Astrocyte (in vitro differentiated cells and primary cell): ENCODE measurements around the gene PIGU. TPM values are rescaled to one million over a fixed set of nuclear protein-coding genes. Genes with fewer than 3 reads are reported as not detected.

ENCODE experiments used
- DNase-seq: peaks from one replicate; pipeline ENCODE4 v3.0.0-alpha.2; 2010; ENCODE audit warnings: low read depth
- FAIRE-seq: peaks from 2 replicates; lab custom pipeline; 2011; peaks lifted over from hg19 to GRCh38; lab: Jason Lieb, UNC
- H2AFZ ChIP-seq: 2 replicates; pipeline ENCODE4 v1.6.0; 2012; ENCODE audit warnings: low read depth, low read length, inconsistent platforms
- H3K27ac ChIP-seq: 2 replicates; pipeline ENCODE4 v1.5.1; 2011; ENCODE audit warnings: low read depth, low read length, inconsistent platforms
- H3K27me3 ChIP-seq: 2 replicates; pipeline ENCODE4 v1.6.0; 2011; ENCODE audit warnings: low read length, inconsistent platforms; ENCODE audit not compliant: insufficient read depth
- H3K36me3 ChIP-seq: 2 replicates; pipeline ENCODE4 v1.5.1; 2011; ENCODE audit warnings: low read length, inconsistent platforms; ENCODE audit not compliant: insufficient read depth
- H3K4me1 ChIP-seq: 2 replicates; pipeline ENCODE4 v1.5.1; 2011; ENCODE audit warnings: low read length, inconsistent platforms; ENCODE audit not compliant: insufficient read depth
- H3K4me2 ChIP-seq: 2 replicates; pipeline ENCODE4 v1.6.0; 2012; ENCODE audit warnings: low read length, inconsistent platforms
- H3K4me3 ChIP-seq: 2 replicates; pipeline ENCODE4 v1.5.1; 2011; ENCODE audit warnings: low read depth, mild to moderate bottlenecking, low read length, inconsistent platforms; ENCODE audit not compliant: insufficient read depth
- H3K79me2 ChIP-seq: 2 replicates; pipeline ENCODE4 v1.6.0; 2012; ENCODE audit warnings: mild to moderate bottlenecking, low read length, inconsistent platforms; ENCODE audit not compliant: insufficient read depth
- H3K9ac ChIP-seq: 2 replicates; pipeline ENCODE4 v1.6.0; 2012; ENCODE audit warnings: mild to moderate bottlenecking, low read length, inconsistent platforms
- H3K9me3 ChIP-seq: 2 replicates; pipeline ENCODE4 v1.5.1; 2012; ENCODE audit warnings: low read depth, mild to moderate bottlenecking, low read length, inconsistent platforms; ENCODE audit not compliant: insufficient read depth
- H4K20me1 ChIP-seq: 2 replicates; pipeline ENCODE4 v1.6.0; 2012; ENCODE audit warnings: low read length, inconsistent platforms; ENCODE audit not compliant: insufficient read depth
- H3K27ac Mint-ChIP-seq: one replicate; pipeline ENCODE4 v1.8.0; 2021; ENCODE audit warnings: mild to moderate bottlenecking, mixed read lengths; ENCODE audit not compliant: unreplicated experiment
- H3K27me3 Mint-ChIP-seq: one replicate; pipeline ENCODE4 v1.8.0; 2021; ENCODE audit warnings: low read depth, mixed read lengths; ENCODE audit not compliant: unreplicated experiment
- H3K36me3 Mint-ChIP-seq: one replicate; pipeline ENCODE4 v1.8.0; 2021; ENCODE audit warnings: low read depth, mixed read lengths; ENCODE audit not compliant: unreplicated experiment
- H3K4me1 Mint-ChIP-seq: one replicate; pipeline ENCODE4 v1.8.0; 2021; ENCODE audit warnings: low read depth, mixed read lengths; ENCODE audit not compliant: unreplicated experiment
- H3K4me3 Mint-ChIP-seq: one replicate; pipeline ENCODE4 v1.8.0; 2021; ENCODE audit warnings: mild to moderate bottlenecking, moderate library complexity, mixed read lengths; ENCODE audit not compliant: unreplicated experiment
- H3K9me3 Mint-ChIP-seq: one replicate; pipeline ENCODE4 v1.8.0; 2021; ENCODE audit warnings: mild to moderate bottlenecking, mixed read lengths; ENCODE audit not compliant: unreplicated experiment
- EZH2 ChIP-seq: IDR thresholded peaks from 2 replicates; pipeline ENCODE4 v1.6.1; 2012; ENCODE audit warnings: mild to moderate bottlenecking, low read length, inconsistent platforms; ENCODE audit not compliant: insufficient read depth
- total RNA-seq: library from RNA; stranded (reverse); gene quantifications from 2 replicates; pipeline ENCODE4 v1.2.1, GENCODE V29; 2021
- TF ChIP-seq, protein P1 (sequence below): IDR thresholded peaks from 2 replicates; pipeline ENCODE4 v1.5.1; 2011; ENCODE audit warnings: low read depth, mild to moderate bottlenecking, inconsistent platforms, low read length, moderate library complexity; ENCODE audit not compliant: insufficient read depth

Gene PIGU
- total RNA-seq, 1 donor from 2014 or later: 16.7 TPM

DNA sequence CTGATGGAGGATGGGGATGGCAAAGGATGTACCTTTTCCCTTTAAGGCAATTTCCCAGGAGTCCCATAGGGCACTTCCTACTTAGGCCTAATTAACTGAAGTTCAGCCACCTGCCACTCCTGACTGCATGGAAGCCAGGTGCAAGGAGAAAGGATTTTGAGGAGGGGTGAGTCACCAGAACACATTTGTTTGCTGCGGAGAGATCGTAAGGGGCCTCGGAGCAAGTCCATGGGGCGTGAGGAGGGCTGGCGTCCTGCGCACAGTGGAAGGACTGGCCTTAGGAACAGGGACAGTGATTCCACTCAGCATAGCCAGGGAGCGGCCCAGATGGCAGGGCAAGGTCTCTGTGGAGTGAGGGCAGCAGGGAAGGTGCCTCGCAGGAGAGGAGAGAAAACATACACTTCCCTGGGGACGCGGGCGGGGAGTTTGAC lies 130.1 kb downstream of the PIGU start:
- Histone ChIP-seq H3K79me2 (no peaks in the 10 kb centered on the region), H3K27ac (no peak overlapping the region), H3K4me3 (no peak overlapping the region), H4K20me1 (no peaks in the 10 kb centered on the region), H3K4me1 (no peaks in the 10 kb centered on the region), H3K27me3 (no peaks in the 10 kb centered on the region), H3K36me3 (peaks cover 2% of the 10 kb centered on the region), H3K4me2 (no peak overlapping the region), H2AFZ (no peak overlapping the region), H3K9ac (no peak overlapping the region), H3K9me3 (no peaks in the 10 kb centered on the region)
- Mint-ChIP-seq H3K9me3 (no peaks in the 10 kb centered on the region), H3K4me3 (no peak overlapping the region), H3K4me1 (no peaks in the 10 kb centered on the region), H3K36me3 (peaks cover 10% of the 10 kb centered on the region), H3K27me3 (no peaks in the 10 kb centered on the region), H3K27ac (no peak overlapping the region)
- TF ChIP-seq, protein P1, sequence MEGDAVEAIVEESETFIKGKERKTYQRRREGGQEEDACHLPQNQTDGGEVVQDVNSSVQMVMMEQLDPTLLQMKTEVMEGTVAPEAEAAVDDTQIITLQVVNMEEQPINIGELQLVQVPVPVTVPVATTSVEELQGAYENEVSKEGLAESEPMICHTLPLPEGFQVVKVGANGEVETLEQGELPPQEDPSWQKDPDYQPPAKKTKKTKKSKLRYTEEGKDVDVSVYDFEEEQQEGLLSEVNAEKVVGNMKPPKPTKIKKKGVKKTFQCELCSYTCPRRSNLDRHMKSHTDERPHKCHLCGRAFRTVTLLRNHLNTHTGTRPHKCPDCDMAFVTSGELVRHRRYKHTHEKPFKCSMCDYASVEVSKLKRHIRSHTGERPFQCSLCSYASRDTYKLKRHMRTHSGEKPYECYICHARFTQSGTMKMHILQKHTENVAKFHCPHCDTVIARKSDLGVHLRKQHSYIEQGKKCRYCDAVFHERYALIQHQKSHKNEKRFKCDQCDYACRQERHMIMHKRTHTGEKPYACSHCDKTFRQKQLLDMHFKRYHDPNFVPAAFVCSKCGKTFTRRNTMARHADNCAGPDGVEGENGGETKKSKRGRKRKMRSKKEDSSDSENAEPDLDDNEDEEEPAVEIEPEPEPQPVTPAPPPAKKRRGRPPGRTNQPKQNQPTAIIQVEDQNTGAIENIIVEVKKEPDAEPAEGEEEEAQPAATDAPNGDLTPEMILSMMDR: no peak
- no peak for TF ChIP-seq EZH2
- no peak for DNase-seq
- FAIRE-seq: no peak

DNA sequence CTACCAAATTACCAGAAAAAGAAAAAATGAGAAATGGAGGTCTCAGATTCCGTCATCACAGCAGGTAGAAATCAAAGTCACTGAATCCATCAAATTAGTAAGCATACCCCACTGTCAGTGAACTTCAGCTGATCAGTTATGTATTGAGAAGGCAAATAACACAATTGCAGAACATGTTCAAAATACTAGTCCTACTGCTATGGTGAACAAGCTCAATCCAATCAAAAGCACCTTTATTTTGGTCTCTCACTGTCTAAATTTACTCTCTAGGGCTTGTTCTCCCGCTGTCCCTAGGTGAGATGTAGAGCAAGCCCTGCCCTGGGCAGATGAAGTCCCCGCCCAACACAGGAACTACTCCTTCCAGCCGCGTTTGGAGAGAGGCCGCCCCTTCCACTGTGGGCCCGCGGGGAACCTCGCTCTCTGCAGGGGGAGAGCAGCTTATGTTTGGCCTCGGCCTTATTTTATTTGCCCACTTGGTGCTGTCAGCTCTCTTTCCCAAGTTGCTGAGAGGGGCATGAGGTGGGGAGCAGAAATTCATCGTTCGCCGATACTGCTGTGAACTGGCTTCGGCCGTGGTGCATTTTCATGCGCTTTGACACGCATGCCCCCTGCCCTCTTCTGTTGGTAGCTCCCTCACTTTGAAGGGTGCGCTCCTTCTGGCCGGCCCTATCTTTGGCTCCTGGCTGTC lies 132.6 kb downstream of the PIGU start:
- H4K20me1 ChIP-seq: peaks cover under 1% of the 10 kb centered on the region
- H3K9me3 Mint-ChIP-seq: no peaks in the 10 kb centered on the region
- no peaks in the 10 kb centered on the region for H3K27me3 ChIP-seq
- H2AFZ ChIP-seq: no peak overlapping the region
- DNase-seq (no peak), FAIRE-seq (no peak)
- no peak overlapping the region for H3K9ac ChIP-seq
- no peaks in the 10 kb centered on the region for H3K9me3 ChIP-seq
- no peak overlapping the region for H3K4me3 ChIP-seq
- H3K27ac Mint-ChIP-seq: no peak overlapping the region
- H3K27me3 Mint-ChIP-seq: no peaks in the 10 kb centered on the region
- H3K79me2 ChIP-seq: no peaks in the 10 kb centered on the region
- no peak overlapping the region for H3K4me3 Mint-ChIP-seq
- H3K36me3 Mint-ChIP-seq: peaks cover 24% of the 10 kb centered on the region
- TF ChIP-seq, protein P1: no peak
- TF ChIP-seq EZH2: no peak
- H3K27ac ChIP-seq: no peak overlapping the region
- peaks cover 24% of the 10 kb centered on the region for H3K36me3 ChIP-seq
- H3K4me1 ChIP-seq: no peaks in the 10 kb centered on the region
- H3K4me1 Mint-ChIP-seq: no peaks in the 10 kb centered on the region
- H3K4me2 ChIP-seq: no peak overlapping the region

DNA sequence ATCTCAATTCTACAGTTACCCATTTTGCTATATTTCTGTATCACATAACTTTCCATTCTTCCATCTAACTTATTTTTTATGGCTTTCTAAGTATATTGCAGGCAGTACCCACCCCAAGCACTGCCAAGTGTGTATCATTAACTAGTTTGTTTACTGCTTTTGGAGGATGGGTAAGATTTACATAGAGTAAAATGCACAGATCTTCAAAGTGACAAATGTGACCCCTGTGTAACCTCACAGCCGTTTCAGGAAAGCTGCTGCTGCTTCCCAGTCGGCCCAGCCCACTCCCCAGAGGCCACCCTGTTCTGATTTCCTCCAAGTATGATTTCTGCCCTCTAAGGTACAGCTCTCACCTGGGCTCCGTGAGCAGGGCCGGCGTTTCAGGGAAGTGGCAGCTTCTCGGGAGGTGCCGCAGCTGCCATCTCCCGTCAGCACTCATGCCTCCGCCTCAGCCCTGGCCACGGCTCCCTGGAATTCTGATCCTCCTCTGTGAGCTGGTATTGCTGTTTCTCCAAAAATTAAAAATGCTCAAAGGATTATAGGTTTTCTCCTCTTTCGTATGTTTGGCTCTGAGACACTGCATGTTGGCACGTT lies 133.3 kb downstream of the PIGU start:
- DNase-seq: no peak
- no peak overlapping the region for H3K4me2 ChIP-seq
- no peak for FAIRE-seq

More for the DNA sequence above, 133.3 kb downstream of the PIGU start:
- H3K27ac ChIP-seq: no peak overlapping the region
- H3K27me3 ChIP-seq: no peaks in the 10 kb centered on the region
- Mint-ChIP-seq H3K27me3 (no peaks in the 10 kb centered on the region), H3K9me3 (no peaks in the 10 kb centered on the region), H3K36me3 (peaks cover 24% of the 10 kb centered on the region), H3K4me3 (no peak overlapping the region), H3K27ac (no peak overlapping the region), H3K4me1 (no peaks in the 10 kb centered on the region)
- H3K36me3 ChIP-seq: peaks cover 30% of the 10 kb centered on the region
- H3K9ac ChIP-seq: no peak overlapping the region
- H2AFZ ChIP-seq: no peak overlapping the region
- H3K4me1 ChIP-seq: no peaks in the 10 kb centered on the region
- H3K4me3 ChIP-seq: no peak overlapping the region
- no peaks in the 10 kb centered on the region for H3K79me2 ChIP-seq
- H4K20me1 ChIP-seq: peaks cover 7% of the 10 kb centered on the region
- H3K9me3 ChIP-seq: no peaks in the 10 kb centered on the region
- TF ChIP-seq EZH2: no peak
- TF ChIP-seq, protein P1: no peak
